Ovary (tissue), 3 donors: Measurements from ENCODE around the gene TRPM5.

ENCODE experiments used
- EP300 ChIP-seq: sonication (generic); formaldehyde crosslinking; IDR thresholded peaks from one replicate; pipeline ENCODE4 v1.6.1; 2017; ENCODE audit warnings: antibody characterized with exemption
- POLR2A ChIP-seq: fragments of 450-650 bp; IDR thresholded peaks from one replicate; pipeline ENCODE4 v1.6.1; 2017; ENCODE audit warnings: antibody characterized with exemption, mild to moderate bottlenecking, moderate library complexity
- TF ChIP-seq, protein P1 (sequence below), 3 donors: fragments of 450-650 bp in 2 of 3; fragments of 200-600 bp in 1 of 3; IDR thresholded peaks; one replicate each; pipeline versions ENCODE4 v1.5.1 to v1.8.0; 2016 to 2022; ENCODE audit warnings: antibody characterized with exemption in 3 of 3, mild to moderate bottlenecking in 1 of 3
- donor health status: DM: no; HTN: no; CAD: no.

DNA sequence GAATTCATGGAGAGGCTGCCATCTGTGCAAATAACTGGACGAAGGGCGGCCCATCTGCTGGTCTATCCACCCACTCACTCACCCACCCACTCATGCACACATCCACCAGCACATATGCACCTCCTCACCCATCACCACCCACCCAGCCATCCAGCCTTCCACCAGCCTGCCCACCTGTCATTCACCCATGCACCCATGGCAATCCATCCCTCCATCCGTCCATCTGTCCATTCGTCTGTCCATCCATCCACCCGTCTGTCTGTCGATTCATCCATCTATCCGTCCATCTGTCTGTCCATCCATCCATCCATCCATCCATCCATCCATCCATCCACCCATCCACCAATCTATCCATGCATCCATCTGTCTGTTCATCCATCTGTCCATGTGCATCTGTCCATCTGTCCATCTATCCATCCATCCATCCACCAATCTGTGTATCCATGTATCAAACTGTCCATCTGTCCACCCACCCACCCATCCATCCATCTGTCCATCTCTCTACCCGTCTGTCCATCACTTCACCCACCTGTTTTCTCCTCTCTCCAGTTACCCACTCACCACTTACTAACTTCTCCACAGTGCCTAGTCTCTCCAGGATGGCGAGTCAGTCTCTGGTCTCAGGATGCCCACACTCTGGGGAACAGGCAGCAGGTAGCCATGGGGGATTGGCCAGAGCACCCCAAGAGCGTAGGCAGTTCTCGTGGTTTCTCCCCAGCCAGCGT is 8.9 kb downstream of the TRPM5 start:
- TF ChIP-seq, protein P1, sequence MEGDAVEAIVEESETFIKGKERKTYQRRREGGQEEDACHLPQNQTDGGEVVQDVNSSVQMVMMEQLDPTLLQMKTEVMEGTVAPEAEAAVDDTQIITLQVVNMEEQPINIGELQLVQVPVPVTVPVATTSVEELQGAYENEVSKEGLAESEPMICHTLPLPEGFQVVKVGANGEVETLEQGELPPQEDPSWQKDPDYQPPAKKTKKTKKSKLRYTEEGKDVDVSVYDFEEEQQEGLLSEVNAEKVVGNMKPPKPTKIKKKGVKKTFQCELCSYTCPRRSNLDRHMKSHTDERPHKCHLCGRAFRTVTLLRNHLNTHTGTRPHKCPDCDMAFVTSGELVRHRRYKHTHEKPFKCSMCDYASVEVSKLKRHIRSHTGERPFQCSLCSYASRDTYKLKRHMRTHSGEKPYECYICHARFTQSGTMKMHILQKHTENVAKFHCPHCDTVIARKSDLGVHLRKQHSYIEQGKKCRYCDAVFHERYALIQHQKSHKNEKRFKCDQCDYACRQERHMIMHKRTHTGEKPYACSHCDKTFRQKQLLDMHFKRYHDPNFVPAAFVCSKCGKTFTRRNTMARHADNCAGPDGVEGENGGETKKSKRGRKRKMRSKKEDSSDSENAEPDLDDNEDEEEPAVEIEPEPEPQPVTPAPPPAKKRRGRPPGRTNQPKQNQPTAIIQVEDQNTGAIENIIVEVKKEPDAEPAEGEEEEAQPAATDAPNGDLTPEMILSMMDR (IDR thresholded peaks at IDR 0.05), result no peak
- no peak for TF ChIP-seq POLR2A
- TF ChIP-seq EP300, result no peak
